GF-D8 (cell line): ENCODE results near the gene AP3D1.
A peak's percentile ranks its signal among the peaks of the same experiment; 100 is the strongest.
"Not testable (repeated sequence)": the region's sequence is repeated elsewhere in the genome, so short reads cannot be mapped to it uniquely, and the experiment has no call there.

Experiments used
- DNase-seq: peaks from one replicate; lab custom pipeline; 2025; lab: John Stamatoyannopoulos, UW

The AP3D1 gene

GRCh38 chr19:2109046-2109864 lies 42.1 kb downstream of the AP3D1 start:
- DNase-seq, result no peak

- no peak for DNase-seq
These were observed 42.9 kb downstream of the AP3D1 start for GRCh38 chr19:2108251-2109016.

GRCh38 chr19:2103045-2103707 lies 48.2 kb downstream of the AP3D1 start:
- no peak for DNase-seq

GRCh38 chr19:2101417-2102335 lies 49.7 kb downstream of the AP3D1 start:
- DNase-seq, result no peak

DNA sequence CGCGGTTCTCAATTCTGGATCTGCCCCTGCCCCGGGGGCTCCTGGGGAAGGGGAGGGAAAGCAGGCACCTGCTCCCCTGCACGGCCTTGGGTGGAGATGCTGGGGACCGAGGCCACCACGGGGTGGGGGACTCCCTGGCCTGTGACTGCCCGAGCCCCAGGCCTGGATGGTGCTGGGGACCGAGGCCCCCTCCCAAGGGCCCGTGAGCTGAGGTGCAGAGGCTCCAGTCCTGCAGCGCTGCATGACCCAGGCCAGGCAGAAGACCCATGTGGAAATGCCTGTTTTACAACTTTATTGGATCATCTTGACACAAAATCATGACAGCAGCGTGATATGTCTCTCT lies 50.7 kb downstream of the AP3D1 start:
- DNase-seq, result no peak

GRCh38 chr19:2099937-2100718 lies 51.2 kb downstream of the AP3D1 start:
- no peak for DNase-seq

- no peak for DNase-seq
These were observed 52.3 kb downstream of the AP3D1 start for GRCh38 chr19:2099054-2099501.

- DNase-seq, result no peak
These were observed 53.5 kb downstream of the AP3D1 start for GRCh38 chr19:2097886-2098327.

GRCh38 chr19:2097203-2097885 lies 54.0 kb downstream of the AP3D1 start:
- no peak for DNase-seq

DNA sequence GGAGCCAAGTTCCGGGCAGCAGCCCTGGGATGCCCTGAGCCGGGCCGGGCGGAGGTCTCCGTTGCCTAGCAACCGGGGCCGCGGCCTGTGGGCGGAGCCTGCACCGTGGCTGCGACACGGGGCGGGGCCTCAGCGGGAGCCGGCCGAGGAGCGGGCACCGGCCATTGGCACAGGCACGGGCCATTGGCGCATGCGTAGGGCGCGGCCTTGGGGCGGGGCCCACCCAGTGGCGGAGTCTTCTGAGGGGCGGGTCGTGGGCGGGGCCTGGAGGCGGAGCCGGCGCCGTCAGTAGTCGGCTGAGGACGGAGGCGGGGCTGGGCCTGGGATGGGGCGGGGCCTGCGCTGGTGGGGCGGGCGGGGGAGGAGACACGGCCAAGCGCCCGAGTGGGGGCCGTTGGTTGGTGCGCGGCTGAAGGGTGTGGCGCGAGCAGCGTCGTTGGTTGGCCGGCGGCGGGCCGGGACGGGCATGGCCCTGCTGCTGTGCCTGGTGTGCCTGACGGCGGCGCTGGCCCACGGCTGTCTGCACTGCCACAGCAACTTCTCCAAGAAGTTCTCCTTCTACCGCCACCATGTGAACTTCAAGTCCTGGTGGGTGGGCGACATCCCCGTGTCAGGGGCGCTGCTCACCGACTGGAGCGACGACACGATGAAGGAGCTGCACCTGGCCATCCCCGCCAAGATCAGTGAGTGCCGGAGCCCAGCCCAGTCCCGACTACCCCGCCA lies 54.7 kb downstream of the AP3D1 start, which contains the start of gene IZUMO4:
TSS of gene IZUMO4 (plus strand) at position 436 of the 723 bp plus-strand sequence. CDS start at position 467, 31 bp downstream.
- peak; percentile 95 for DNase-seq

GRCh38 chr19:2096034-2096479 lies 55.3 kb downstream of the AP3D1 start, which contains the start of gene MOB3A:
Gene MOB3A (minus strand): TSS chr19:2096326. CDS start chr19:2078560, 17,766 bp downstream.
- peak; percentile 77 for DNase-seq

DNA sequence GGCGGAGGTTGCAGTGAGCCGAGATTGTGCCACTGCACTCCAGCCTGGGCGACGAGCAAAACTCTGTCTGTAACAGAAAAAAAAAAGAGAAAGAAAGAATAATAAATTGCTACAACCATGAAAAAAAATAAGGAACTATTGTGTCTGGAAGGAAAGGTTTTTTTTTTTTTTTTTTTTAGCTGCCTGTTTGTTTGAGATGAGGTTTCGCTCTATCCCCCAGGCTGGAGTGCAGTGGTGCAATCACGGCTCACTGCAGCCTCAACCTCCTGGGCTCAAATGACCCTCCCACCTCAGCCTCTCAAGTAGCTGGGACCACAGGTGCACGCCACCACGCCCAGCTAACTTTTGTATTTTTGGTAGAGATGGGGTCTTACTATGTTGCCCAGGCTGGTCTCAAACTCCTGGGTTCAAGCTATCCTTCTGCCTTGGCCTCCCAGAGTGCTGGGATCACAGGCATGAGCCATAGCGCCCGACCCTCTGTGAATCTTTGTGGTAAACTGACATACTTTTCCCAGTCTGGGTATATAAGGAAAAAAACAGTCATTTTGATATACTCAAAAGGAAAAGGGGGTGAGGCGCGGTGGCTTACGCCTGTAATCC lies 59.3 kb downstream of the AP3D1 start:
- not testable (repeated sequence) for DNase-seq

DNA sequence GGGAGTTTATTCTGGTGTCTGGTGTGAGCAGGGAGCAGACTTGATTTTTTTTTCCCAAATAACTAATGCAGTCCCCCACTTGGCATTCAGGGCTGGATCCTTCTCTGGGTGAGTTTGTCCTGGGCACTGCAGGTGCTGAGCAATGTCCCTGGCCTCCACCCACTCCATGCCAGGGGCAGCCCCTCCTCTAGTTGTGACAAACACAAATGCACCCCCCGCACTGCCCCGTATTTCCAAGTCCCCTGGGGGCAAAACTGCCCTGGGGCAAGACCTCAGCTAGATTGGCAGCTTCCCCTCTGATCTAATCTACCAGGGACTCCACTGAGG lies 61.7 kb downstream of the AP3D1 start:
- DNase-seq, result no peak

- DNase-seq, result no peak
These were observed 62.2 kb downstream of the AP3D1 start for GRCh38 chr19:2089001-2089711.

DNA sequence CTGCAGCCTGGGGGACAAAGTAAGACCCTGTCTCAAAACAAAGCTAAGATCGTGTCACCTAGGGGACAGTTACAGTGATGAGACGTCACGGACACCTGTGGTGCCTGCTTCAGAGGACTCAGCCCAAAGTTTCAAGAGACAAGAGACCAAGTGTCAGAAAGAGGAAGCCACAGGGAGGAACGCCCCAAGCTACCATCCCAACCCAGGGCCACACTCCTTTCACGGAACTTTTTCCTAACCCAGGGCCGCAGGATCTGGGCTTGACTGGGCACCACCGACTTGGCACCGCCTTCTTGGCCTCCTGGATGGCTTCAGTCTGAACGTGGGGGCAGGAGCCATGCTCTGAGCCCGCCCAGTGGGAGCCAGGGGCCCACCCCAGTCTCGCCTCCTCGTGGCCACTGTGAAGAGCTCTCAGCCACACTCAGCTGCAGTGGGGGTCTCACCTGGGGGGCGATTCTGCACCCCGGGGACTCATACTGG lies 63.7 kb downstream of the AP3D1 start:
- DNase-seq, result peak; percentile 61

- DNase-seq, result not testable (repeated sequence)
These were observed 64.4 kb downstream of the AP3D1 start for GRCh38 chr19:2086695-2087620.
